Subcutaneous abdominal adipose tissue (tissue), 5 donors: Measurements from ENCODE around the gene YPEL3.
A peak's percentile ranks its signal among the peaks of the same experiment; 100 is the strongest.

ENCODE experiments used
- H3K27ac ChIP-seq: one replicate; pipeline ENCODE4 v1.7.0; 2013; ENCODE audit warnings: low read depth, mild to moderate bottlenecking, inconsistent platforms, low read length, moderate library complexity
- H3K27me3 ChIP-seq, 5 donors: one replicate each; pipeline ENCODE4 v1.7.0; 2013; ENCODE audit warnings: low read length in 5 of 5, inconsistent platforms in 1 of 5; ENCODE audit not compliant: control insufficient read depth in 5 of 5, insufficient read depth in 4 of 5
- H3K36me3 ChIP-seq, 5 donors: one replicate each; pipeline ENCODE4 v1.7.0; 2013; ENCODE audit warnings: low read length in 5 of 5; ENCODE audit not compliant: control insufficient read depth in 5 of 5, insufficient read depth in 5 of 5
- H3K4me1 ChIP-seq, 5 donors: one replicate each; pipeline ENCODE4 v1.7.0; 2013; ENCODE audit warnings: low read length in 5 of 5, mild to moderate bottlenecking in 3 of 5, moderate library complexity in 1 of 5; ENCODE audit not compliant: control insufficient read depth in 5 of 5, insufficient read depth in 5 of 5
- H3K4me3 ChIP-seq, 5 donors: one replicate each; pipeline ENCODE4 v1.7.0; 2013; ENCODE audit warnings: low read length in 5 of 5, low read depth in 1 of 5
- H3K9ac ChIP-seq, 5 donors: one replicate each; pipeline ENCODE4 v1.7.0; 2013; ENCODE audit warnings: low read length in 5 of 5, mild to moderate bottlenecking in 4 of 5, moderate library complexity in 3 of 5
- H3K9me3 ChIP-seq, 5 donors: one replicate each; pipeline ENCODE4 v1.7.0; 2013; ENCODE audit warnings: low read length in 5 of 5; ENCODE audit not compliant: control insufficient read depth in 5 of 5
- donor health status: healthy.
- donor health status: healthy.
- donor health status: healthy.
- donor health status: healthy.
- donor health status: healthy.

The YPEL3 gene

GRCh38 chr16:30110661-30111060, 14.6 kb upstream of the YPEL3 start:
- Histone ChIP-seq H3K4me3 (no peak overlapping the region), H3K9ac (no peak overlapping the region), H3K27me3 (no peaks in the 10 kb centered on the region), H3K9me3 (no peaks in the 10 kb centered on the region), H3K36me3 (peaks cover 0 to 84% (median 49%) of the 10 kb centered on the region in 5 donors), H3K27ac (no peak overlapping the region), H3K4me1 (peaks cover 2 to 28% (median 24%) of the 10 kb centered on the region in 5 donors)

GRCh38 chr16:30108059-30108850, 12.2 kb upstream of the YPEL3 start:
- H3K9ac ChIP-seq, result no peak overlapping the region
- H3K4me1 ChIP-seq, result peaks cover 2 to 5% (median 4%) of the 10 kb centered on the region in 5 donors
- H3K4me3 ChIP-seq, result no peak overlapping the region
- H3K27me3 ChIP-seq, result no peaks in the 10 kb centered on the region
- H3K27ac ChIP-seq, result no peak overlapping the region
- no peaks in the 10 kb centered on the region for H3K9me3 ChIP-seq
- peaks cover 0 to 75% (median 51%) of the 10 kb centered on the region in 5 donors for H3K36me3 ChIP-seq

- no peaks in the 10 kb centered on the region for H3K9me3 ChIP-seq
- peaks cover 0 to 2% (median 0%) of the 10 kb centered on the region in 5 donors for H3K4me1 ChIP-seq
- H3K9ac ChIP-seq, result no peak overlapping the region
- H3K27ac ChIP-seq, result no peak overlapping the region
- H3K36me3 ChIP-seq, result peaks cover 0 to 42% (median 30%) of the 10 kb centered on the region in 5 donors
- no peaks in the 10 kb centered on the region for H3K27me3 ChIP-seq
- no peak overlapping the region for H3K4me3 ChIP-seq
Observed at GRCh38 chr16:30104492-30104891, 8.5 kb upstream of the YPEL3 start.

GRCh38 chr16:30104090-30104489, 8.1 kb upstream of the YPEL3 start:
- Histone ChIP-seq H3K27ac (no peak overlapping the region), H3K27me3 (no peaks in the 10 kb centered on the region), H3K36me3 (peaks cover 0 to 40% (median 30%) of the 10 kb centered on the region in 5 donors), H3K4me3 (no peak overlapping the region), H3K4me1 (peaks cover 0 to 2% (median 0%) of the 10 kb centered on the region in 5 donors), H3K9ac (no peak overlapping the region), H3K9me3 (no peaks in the 10 kb centered on the region)

GRCh38 chr16:30096862-30097563, 1.0 kb upstream of the YPEL3 start:
- peaks cover 3 to 16% (median 14%) of the 10 kb centered on the region in 5 donors for H3K36me3 ChIP-seq
- peak overlapping the region in 3 of 5 donors; percentile 73 to 86 (median 76) for H3K9ac ChIP-seq
- H3K27me3 ChIP-seq, result no peaks in the 10 kb centered on the region
- H3K4me3 ChIP-seq, result peak overlapping the region; percentile 62 to 72 (median 65)
- H3K9me3 ChIP-seq, result peaks cover 3 to 15% (median 13%) of the 10 kb centered on the region in 5 donors
- peaks cover 6 to 39% (median 33%) of the 10 kb centered on the region in 5 donors for H3K4me1 ChIP-seq
- H3K27ac ChIP-seq, result peak overlapping the region; percentile 60

GRCh38 chr16:30095166-30096078, 591 bp downstream of the YPEL3 start:
- Histone ChIP-seq H3K4me1 (peaks cover 6 to 53% (median 45%) of the 10 kb centered on the region in 5 donors), H3K36me3 (peaks cover 3 to 16% (median 14%) of the 10 kb centered on the region in 5 donors), H3K9me3 (peaks cover 3 to 15% (median 13%) of the 10 kb centered on the region in 5 donors), H3K27ac (peak overlapping the region; percentile 89), H3K4me3 (peak overlapping the region; percentile 68 to 94 (median 84)), H3K27me3 (no peaks in the 10 kb centered on the region), H3K9ac (peak overlapping the region; percentile 70 to 97 (median 87))

- peak overlapping the region; percentile 50 to 89 (median 81) for H3K4me3 ChIP-seq
- H3K9ac ChIP-seq, result peak overlapping the region; percentile 70 to 97 (median 87)
- peaks cover 3 to 15% (median 13%) of the 10 kb centered on the region in 5 donors for H3K9me3 ChIP-seq
- peaks cover 6 to 57% (median 50%) of the 10 kb centered on the region in 5 donors for H3K4me1 ChIP-seq
- peak overlapping the region; percentile 89 for H3K27ac ChIP-seq
- peaks cover 3 to 16% (median 14%) of the 10 kb centered on the region in 5 donors for H3K36me3 ChIP-seq
- no peaks in the 10 kb centered on the region for H3K27me3 ChIP-seq
Observed at GRCh38 chr16:30094541-30095165, 1.4 kb downstream of the YPEL3 start.

GRCh38 chr16:30092373-30093010, 3.5 kb downstream of the YPEL3 start:
- peak overlapping the region; percentile 68 to 75 (median 72) for H3K4me3 ChIP-seq
- H3K9ac ChIP-seq, result peak overlapping the region in 4 of 5 donors; percentile 49 to 74 (median 63)
- H3K27ac ChIP-seq, result peak overlapping the region; percentile 84
- H3K27me3 ChIP-seq, result no peaks in the 10 kb centered on the region
- peaks cover 3 to 9% (median 8%) of the 10 kb centered on the region in 5 donors for H3K9me3 ChIP-seq
- peaks cover 6 to 57% (median 50%) of the 10 kb centered on the region in 5 donors for H3K4me1 ChIP-seq
- H3K36me3 ChIP-seq, result peaks cover 3 to 16% (median 14%) of the 10 kb centered on the region in 5 donors
